ENCODE data around the gene KDM5B. TPM values are rescaled to one million over a fixed set of nuclear protein-coding genes. Genes with fewer than 3 reads are reported as not detected.

Gene KDM5B
- total and polyA plus RNA-seq, 9 of the 15 experiments (the other 6 are each of a cell fraction or from before 2014, with no cell fraction given): 15.4 to 90.6 (median 57.1) TPM

DNA sequence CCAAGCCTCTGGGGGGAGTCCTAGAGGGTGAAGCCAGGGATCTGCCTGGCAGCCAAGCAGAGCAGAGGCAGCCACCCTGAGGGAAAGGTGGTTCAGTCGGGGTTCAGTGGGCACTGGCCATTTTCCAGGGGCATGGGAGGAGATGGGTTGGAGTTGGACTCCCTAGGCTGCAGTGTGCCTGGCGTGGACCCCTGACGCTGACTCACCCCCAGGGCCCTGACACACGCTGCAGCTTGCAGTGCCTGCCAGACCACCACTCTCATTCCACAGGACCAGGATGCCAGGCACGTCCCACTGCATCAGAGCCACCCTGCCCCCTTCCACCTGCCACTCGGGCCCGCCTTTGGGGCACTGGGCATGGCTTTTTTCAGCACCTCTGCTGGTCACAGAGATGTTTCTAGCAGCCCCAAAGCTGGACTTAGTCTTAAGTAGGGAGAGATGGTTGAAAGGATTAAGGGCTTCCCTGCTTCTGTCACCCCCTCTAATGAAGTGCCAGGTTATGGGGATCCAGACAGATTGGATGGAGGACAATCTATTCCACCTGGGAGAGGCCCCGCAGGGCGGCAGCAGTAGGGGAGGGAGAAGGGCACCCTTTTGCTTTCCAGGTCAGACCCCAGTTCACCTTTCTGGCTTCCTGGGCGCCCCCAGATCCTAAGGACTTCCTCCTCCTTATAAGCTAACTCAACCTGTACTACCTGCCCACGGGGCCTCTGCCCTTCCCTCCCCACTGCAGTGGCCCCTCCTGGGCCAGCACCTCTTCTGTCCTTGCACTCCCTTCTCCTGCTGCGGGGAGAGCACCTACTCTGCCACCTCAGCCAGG, 99.6 kb downstream of the KDM5B start:
- peaks cover 0 to 16% of the 10 kb centered on the region in 2 experiments; a peak in 2 of 5 replicates for H3K4me1 ChIP-seq (replicated peaks in 1 of 2; ENCODE audit: control insufficient read depth in 2 of 2, insufficient read depth in 2 of 2, low read length in 2 of 2)
- BruUV-seq (replicated peaks): no TSS peak
- no peaks in the 10 kb centered on the region for H3K9me1 ChIP-seq (ENCODE audit: control insufficient read depth, insufficient read depth, low read length)
- ChIA-PET CTCF (ENCODE audit: low intra/inter-chr PET ratio) (no interaction called here), POLR2A (interaction anchor here (0.8 kb wide), 1 partner anchor 27 kb away, joined by 3 read pairs; no protein-coding TSS in a partner anchor)
- H3K9me3 ChIP-seq (replicated peaks; ENCODE audit: control insufficient read depth, insufficient read depth, low read depth, low read length): no peaks in the 10 kb centered on the region
- in situ Hi-C loops (cut with MboI) (loop anchor here (25.0 kb wide), 1 partner anchor 221 kb away; no protein-coding TSS in a partner anchor), intact Hi-C loops (cut with micrococcal nuclease) (no loop called here)
- H3K27ac ChIP-seq (ENCODE audit: extremely low read depth, low read depth, low read length): no peak overlapping the region
- H4K20me1 ChIP-seq (replicated peaks; ENCODE audit: control insufficient read depth, insufficient read depth, low read length): peaks cover 17% of the 10 kb centered on the region
- WGBS (ENCODE audit: insufficient coverage, low coverage, missing lambda C conversion rate): 0% methylated on average over 9 of the region's 12 CpGs
- H3K4me3 ChIP-seq: no peak overlapping the region
- no peak for FAIRE-seq
- peaks cover 75 to 96% of the 10 kb centered on the region in 2 experiments for H3K27me3 ChIP-seq (ENCODE audit: control insufficient read depth in 2 of 2, insufficient read depth in 2 of 2, low read length in 2 of 2)
- no peak overlapping the region for H2AFZ ChIP-seq (ENCODE audit: low read depth, low read length)
- no peak for ATAC-seq
- H3K79me2 ChIP-seq (ENCODE audit: control insufficient read depth, insufficient read depth, low read length): no peaks in the 10 kb centered on the region
- no peak overlapping the region for H3K4me2 ChIP-seq (ENCODE audit: insufficient read depth, low read length)
- no peak overlapping the region for H3K9ac ChIP-seq (ENCODE audit: insufficient read depth in 1 of 2, low read depth in 2 of 2, low read length in 2 of 2)
- no peaks in the 10 kb centered on the region for H3K36me3 ChIP-seq (ENCODE audit: control insufficient read depth, insufficient read depth, low read length)
- DNase-seq (ENCODE audit: extremely low read depth in 1 of 4, low spot score in 3 of 4): no peak
- no peak for TF ChIP-seq HOMEZ (CRISPR knock-in tag; IDR thresholded peaks at IDR 0.05)
- TF ChIP-seq, protein P1, sequence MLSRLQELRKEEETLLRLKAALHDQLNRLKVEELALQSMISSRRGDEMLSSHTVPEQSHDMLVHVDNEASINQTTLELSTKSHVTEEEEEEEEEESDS (CRISPR knock-in tag; IDR thresholded peaks at IDR 0.05): no peak
- no peak for TF ChIP-seq PURB (CRISPR knock-in tag; IDR thresholded peaks at IDR 0.05; ENCODE audit: low read depth)
- TF ChIP-seq CHCHD3 (CRISPR knock-in tag; IDR thresholded peaks at IDR 0.05): no peak
- TF ChIP-seq MEIS2 (IDR thresholded peaks at IDR 0.05; ENCODE audit: partially characterized antibody): no peak
- no peak for TF ChIP-seq DEAF1 (CRISPR knock-in tag; IDR thresholded peaks at IDR 0.05)
- no peak for TF ChIP-seq ZNF75A (CRISPR knock-in tag; IDR thresholded peaks at IDR 0.05)
- TF ChIP-seq MYBL2 (IDR thresholded peaks at IDR 0.05; ENCODE audit: low read depth): no peak
- no peak for TF ChIP-seq MYBL2 (CRISPR knock-in tag; IDR thresholded peaks at IDR 0.05; ENCODE audit: borderline replicate concordance)
- TF ChIP-seq CXXC5 (CRISPR knock-in tag; IDR thresholded peaks at IDR 0.05): no peak
- no peak for TF ChIP-seq POLR2H (tag; IDR thresholded peaks at IDR 0.05; ENCODE audit: low read depth)
- TF ChIP-seq ZBTB1 (CRISPR knock-in tag; IDR thresholded peaks at IDR 0.05; ENCODE audit: borderline replicate concordance, low read depth): no peak
- TF ChIP-seq RFX1 (IDR thresholded peaks at IDR 0.05): no peak
- no peak for TF ChIP-seq KLF10 (CRISPR knock-in tag; IDR thresholded peaks at IDR 0.05)
- TF ChIP-seq OTX1 (CRISPR knock-in tag; IDR thresholded peaks at IDR 0.05): no peak
- TF ChIP-seq ZBTB26 (CRISPR knock-in tag; IDR thresholded peaks at IDR 0.05): no peak
- no peak for TF ChIP-seq ZNF239 (CRISPR knock-in tag; IDR thresholded peaks at IDR 0.05)
- TF ChIP-seq SRF (CRISPR knock-in tag; IDR thresholded peaks at IDR 0.05): no peak

All from K562 (cell line).